CD4-positive, alpha-beta T cell treated with Interleukin-17A for 1 hour (primary cell): Measurements from ENCODE around the gene HAL.
"Not testable (repeated sequence)": the region's sequence is repeated elsewhere in the genome, so short reads cannot be mapped to it uniquely, and the experiment has no call there.

ENCODE experiments used
- DNase-seq: peaks from one replicate; pipeline ENCODE4 v3.0.0-alpha.2; 2020

HAL gene

GRCh38 chr12:95974358-95974757, 21.8 kb downstream of the HAL start:
- DNase-seq, result no peak

GRCh38 chr12:95972832-95973456, 23.2 kb downstream of the HAL start:
- no peak for DNase-seq

- DNase-seq, result no peak
These were observed 25.2 kb downstream of the HAL start for GRCh38 chr12:95970905-95971304.

GRCh38 chr12:95969116-95969515, 27.0 kb downstream of the HAL start:
- DNase-seq, result not testable (repeated sequence)

GRCh38 chr12:95967301-95967700, 28.8 kb downstream of the HAL start:
- DNase-seq, result no peak

- no peak for DNase-seq
These were observed 29.8 kb downstream of the HAL start for GRCh38 chr12:95966287-95966870.

GRCh38 chr12:95963096-95963495, 33.0 kb downstream of the HAL start:
- DNase-seq, result no peak

GRCh38 chr12:95962222-95962621, 33.9 kb downstream of the HAL start:
- no peak for DNase-seq

GRCh38 chr12:95960241-95960640, 35.9 kb downstream of the HAL start:
- no peak for DNase-seq

GRCh38 chr12:95959107-95959506, 37.0 kb downstream of the HAL start:
- DNase-seq, result no peak

GRCh38 chr12:95956557-95957145, 39.5 kb downstream of the HAL start:
- DNase-seq, result no peak

GRCh38 chr12:95955549-95956159, 40.5 kb downstream of the HAL start:
- no peak for DNase-seq

GRCh38 chr12:95953000-95953399, 43.1 kb downstream of the HAL start:
- no peak for DNase-seq

GRCh38 chr12:95951515-95951914, 44.6 kb downstream of the HAL start:
- no peak for DNase-seq

GRCh38 chr12:95949477-95950206, 46.5 kb downstream of the HAL start:
- DNase-seq, result no peak

- no peak for DNase-seq
These were observed 51.9 kb downstream of the HAL start for GRCh38 chr12:95944108-95944704.

GRCh38 chr12:95943330-95943842, 52.8 kb downstream of the HAL start, which contains the start of gene AMDHD1:
Gene AMDHD1, plus strand, starts transcription at chr12:95943331. Its CDS starts 68 bp downstream, at chr12:95943399.
- DNase-seq, result peak; percentile 58

- peak; percentile 87 for DNase-seq
These were observed 53.4 kb downstream of the HAL start, which contains the start of gene CCDC38 for GRCh38 chr12:95942524-95943329. Gene CCDC38, minus strand, starts transcription at chr12:95942614. Its CDS starts 6,105 bp downstream, at chr12:95936509.

GRCh38 chr12:95942101-95942523, 54.0 kb downstream of the HAL start:
- peak; percentile 11 for DNase-seq

- no peak for DNase-seq
These were observed 55.6 kb downstream of the HAL start for GRCh38 chr12:95940514-95940913.
